ENCODE measurements around the gene EXOC3L4.
"Not testable (repeated sequence)": the region's sequence is repeated elsewhere in the genome, so short reads cannot be mapped to it uniquely, and the experiment has no call there.

Gene EXOC3L4

DNA sequence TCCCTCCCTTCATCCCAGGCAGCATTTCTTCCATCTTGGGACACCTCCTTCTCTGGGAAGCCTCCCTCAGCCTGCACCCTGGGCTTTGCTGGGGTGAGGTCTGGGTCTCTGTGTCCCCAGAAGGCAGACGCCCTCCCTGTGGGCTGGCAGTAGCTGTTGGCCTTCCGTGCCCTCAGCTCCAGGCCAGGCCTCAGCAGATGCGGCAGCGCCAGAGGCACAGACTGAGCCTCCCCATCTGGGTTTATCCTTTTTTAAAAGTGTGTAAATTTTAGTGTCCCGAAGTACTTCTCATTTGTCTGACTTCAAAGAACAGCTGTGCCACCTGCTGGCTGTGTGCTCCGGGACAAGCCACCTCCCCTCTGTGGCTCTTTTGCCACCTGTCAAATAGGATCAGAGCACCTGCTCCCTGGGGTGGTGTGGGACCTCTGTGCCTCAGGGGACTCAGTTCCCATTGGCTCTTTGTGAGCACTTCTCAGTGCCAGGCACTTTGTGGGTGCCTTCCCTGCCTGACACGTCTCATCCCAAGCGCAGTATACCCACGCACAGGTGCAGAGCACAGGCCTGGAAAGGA, 11.1 kb downstream of the EXOC3L4 start:
- no peak for DNase-seq (ENCODE audit: low read depth)

DNA sequence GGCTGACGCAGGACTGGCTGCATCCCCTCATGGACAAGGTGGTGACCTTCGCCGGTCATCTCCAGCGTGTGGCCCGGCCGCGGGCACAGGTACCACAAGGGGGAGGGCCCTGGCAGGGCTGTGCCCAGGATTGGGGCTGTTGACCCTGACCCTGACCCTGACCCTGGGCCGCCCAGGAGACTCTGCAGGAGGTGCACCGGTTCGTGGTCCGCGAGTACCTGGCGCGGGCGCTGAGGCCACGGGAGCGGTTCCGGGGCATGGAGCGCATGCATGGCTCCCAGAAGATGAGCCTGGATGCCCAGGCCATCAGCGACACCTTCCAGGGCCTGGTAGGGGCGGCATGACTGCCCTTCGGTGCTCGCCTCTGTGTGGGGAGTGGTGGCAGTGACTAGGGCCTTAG, 12.9 kb downstream of the EXOC3L4 start:
- DNase-seq (ENCODE audit: low read depth), result no peak

DNA sequence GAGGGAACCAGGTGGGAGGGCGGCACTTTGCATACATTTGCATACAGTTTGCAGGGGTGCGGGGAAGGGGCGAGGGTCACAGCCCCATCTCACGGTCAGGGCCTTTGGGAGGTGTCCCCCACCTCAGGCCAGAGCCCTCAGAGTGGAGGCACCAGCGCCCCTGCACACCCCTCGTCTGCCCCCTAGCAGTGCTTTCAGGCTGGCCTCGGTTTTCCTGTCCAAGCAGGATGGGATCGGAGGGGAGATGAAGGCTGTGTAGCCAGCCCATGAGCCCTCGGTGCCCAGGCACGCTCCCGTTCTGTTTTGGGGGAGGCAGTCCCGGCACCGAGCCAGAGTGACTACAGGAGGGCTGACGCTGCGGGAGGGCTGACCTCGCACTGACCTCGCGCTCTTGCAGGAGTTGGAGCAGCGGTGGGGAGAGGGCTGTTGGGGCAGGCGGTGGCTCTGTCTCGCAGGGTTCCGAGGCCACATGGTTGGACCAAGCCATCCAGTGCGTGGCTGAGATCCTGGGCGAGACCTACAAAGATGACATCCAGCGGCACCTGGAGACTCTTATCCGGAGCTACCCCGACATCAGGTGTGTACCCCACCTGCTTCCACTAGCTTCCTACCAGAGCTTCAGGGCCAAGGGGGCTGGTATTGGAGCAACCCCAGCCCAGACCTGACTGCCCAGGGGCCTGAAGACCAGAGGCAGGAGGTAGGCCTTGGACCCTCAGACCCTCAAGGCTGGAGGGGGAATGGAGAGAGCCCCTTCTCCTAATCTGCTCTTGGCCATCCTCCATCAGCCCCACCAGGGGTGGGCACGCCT, 13.6 kb downstream of the EXOC3L4 start:
- no peak for DNase-seq (ENCODE audit: low read depth)

DNA sequence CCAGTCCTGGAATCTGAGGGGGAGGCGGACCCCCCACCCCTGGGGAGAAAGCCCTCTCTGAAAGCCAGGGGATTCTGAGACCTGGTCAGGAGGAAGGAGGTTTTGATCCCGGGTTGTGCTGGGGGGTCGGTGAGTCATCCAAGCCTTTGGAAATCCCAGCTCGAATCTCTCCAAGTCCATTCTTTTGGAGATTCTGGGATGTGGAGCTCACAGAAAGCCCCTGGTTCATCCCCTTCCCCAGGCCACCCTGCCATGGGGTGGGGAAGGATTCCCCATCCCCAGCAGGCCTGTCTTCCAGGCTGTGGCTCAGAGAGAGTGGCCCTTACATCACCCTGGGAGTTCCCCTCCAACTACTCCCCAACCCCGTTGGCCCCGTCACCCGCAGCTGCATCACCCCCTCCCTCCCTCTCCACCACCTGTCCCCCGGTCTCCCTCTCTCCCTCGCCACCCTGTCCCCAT, 14.3 kb downstream of the EXOC3L4 start:
- DNase-seq (ENCODE audit: low read depth), result no peak

DNA sequence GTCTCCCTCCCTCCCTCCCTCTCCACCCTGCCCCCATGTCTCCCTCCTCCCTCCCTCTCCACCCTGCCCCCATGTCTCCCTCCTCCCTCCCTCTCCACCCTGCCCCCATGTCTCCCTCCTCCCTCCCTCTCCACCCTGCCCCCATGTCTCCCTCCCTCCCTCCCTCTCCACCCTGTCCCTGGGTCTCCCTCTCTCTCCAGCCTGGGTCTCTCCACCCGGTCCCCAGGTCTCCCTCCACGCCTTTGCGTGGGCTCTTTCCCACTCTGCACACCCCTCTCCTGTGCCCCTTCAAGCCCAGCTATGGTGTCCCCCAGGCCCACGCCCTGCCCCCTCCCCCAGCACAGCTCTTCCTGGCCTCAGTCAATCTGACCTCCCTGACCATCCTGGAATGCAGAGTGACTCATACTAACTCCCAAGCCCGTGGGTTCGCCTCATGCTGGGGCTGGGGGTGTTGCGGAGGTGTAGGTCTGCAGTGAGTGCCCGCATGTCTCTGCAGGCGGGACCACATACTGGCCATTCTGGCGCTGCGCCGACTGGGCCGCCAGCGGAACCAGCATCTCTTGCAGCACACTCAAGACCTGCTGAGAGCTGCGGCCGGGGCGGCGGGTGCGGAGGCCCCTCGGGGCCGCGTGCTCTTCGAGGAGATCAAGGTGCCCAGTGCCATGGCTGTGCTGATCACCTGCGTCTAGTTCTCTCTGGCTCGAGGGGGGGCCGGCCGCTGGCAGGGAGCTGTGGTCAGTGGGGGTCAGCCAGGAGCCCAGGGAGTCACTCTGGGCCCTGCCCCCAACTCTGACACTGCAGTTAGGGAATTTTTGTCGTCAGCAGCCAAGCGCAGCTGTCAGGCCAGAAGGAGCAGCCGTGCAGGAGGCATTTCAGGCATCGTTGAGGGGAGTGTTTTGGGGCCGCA, 15.3 kb downstream of the EXOC3L4 start:
- no peak for DNase-seq (ENCODE audit: low read depth)

DNA sequence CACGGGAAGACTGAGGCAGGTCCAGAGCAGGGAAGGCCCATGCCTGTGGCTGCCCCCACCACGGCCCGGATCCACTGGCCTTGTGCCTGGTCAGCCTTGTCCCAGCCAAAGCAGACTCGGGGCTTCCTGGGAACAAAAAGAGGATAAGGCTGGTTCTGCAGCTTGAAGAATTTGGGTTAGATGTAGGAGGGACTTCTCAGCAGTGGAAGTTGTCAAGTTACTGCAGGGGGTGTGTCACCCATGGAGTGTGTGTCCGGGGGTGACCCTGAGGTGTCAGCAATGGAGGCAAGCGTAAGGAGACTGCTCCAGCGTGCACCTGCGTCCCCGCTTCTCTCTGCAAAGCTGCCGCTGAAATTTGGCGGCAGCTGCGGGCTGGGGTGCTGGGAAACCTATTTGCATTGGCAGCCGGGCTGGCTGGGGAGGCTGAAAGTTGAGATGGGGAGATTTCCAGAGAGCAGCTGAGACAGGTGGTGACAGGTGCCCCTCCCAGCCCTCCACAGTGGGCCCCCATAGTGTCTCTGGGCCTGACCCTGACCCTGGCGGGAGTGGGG, 16.2 kb downstream of the EXOC3L4 start:
- no peak for DNase-seq (ENCODE audit: low read depth)

DNA sequence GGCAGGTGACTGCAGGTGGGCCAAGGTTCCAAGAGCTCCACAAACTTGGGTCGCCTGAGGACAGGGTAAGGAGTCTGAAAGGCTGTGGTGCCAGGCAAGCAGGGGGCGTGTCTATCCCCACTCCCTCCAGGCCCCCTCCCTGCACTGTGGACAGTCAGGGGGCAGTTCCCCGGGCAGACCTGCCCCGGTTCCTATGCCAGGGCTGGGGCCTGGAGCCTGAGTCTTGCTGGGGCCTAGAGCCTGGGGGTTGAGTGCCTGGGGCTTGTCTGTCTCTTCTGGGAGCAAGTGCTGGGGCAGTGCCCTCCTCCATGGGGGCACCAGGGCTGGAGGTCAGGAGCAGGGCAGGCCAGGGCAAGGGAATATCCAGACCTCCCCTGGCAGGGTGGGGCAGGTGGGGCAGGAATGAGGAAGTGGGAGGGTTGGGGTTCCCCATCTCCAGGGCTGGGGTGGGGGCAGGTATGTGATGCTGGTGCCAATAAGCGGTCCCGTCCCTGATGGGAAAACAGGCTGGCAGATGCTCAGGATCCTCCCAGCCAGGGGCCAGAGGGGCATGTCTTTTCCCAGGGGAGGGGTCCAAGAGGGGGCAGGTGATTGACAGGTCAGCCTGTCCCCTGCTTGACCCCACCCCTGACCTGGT, 16.8 kb downstream of the EXOC3L4 start:
- no peak for DNase-seq (ENCODE audit: low read depth)

DNA sequence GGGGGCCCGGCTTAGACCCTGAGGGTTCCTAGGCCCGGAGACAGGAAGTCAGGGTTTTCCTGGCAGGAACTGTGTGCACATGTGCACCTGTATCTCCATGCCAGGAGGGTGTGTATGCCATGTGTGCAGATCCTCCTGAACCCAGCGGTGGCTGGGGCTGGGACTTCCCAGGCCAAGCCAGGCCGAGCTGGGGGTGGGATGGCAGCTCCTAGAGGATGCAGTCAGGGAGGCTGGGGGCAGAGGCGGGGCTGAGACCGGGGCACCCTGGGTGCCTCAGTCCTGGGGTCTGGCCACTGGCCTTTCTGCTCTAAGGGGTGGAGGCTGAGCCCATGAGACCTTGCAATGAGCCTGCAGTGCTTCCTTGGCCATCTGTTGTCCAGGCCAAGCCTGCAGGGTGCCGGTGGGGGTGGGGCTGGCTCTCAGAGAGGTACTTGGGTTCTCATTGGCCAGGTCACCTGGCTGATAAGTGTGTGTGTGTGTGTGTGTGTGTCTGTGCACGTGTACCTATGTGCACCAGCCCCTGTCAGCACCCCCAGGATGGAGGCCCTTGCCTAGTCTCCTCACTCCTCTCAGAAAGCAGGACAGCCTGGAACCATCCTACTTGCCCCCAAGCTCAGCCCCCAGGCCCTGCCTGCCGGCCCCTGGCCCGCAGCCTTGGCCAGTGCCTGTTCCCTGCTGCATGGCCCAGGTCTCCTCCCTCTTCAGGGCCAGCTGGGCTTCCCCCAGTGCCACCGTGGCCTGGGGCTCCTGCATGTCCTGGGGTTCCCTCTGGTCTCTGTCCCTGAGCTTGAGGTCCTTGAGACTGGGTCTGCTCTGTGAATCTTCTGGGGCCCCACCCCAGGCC, 18.1 kb downstream of the EXOC3L4 start:
- DNase-seq (ENCODE audit: low read depth), result no peak

DNA sequence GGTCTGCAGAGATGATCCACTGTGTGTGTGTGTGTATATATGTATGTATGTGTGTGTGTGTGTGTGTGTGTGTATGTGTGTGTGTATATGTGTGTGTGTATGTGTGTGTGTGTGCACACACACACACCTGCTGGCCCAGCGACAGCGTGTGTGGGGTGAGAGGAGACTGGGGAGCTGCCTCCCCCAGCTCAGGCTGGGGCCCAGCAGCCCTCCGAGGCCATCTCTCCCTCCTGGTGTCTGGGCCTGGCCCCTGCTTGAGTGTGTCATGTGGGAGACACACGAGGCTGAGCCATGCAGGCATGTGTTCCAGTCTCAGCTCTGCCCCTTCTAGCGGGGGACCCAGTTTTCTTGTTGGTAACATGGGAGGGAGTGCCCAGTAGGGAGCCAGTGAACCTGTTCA, 18.8 kb downstream of the EXOC3L4 start:
- DNase-seq (ENCODE audit: low read depth), result no peak

DNA sequence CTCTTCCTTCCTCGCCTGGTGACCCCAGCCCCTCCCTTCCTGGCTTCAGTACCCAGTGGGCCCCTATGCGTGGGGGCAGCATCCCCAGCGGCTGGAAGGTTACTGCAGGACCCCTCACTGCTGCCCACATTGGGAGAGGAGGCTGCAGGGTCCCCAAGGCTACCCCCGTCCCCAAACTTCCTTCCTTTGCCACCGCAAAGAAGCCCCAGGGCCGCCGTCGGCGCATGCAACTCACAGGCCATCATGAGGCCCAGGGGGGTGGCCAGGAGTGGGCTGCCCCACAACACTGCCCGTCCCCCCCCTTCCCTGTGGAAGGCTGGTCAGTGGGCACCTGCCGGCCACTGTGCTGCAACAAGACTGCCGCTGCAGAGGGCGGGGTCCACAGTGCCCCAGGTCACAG, 19.2 kb downstream of the EXOC3L4 start:
- no peak for DNase-seq (ENCODE audit: low read depth)

DNA sequence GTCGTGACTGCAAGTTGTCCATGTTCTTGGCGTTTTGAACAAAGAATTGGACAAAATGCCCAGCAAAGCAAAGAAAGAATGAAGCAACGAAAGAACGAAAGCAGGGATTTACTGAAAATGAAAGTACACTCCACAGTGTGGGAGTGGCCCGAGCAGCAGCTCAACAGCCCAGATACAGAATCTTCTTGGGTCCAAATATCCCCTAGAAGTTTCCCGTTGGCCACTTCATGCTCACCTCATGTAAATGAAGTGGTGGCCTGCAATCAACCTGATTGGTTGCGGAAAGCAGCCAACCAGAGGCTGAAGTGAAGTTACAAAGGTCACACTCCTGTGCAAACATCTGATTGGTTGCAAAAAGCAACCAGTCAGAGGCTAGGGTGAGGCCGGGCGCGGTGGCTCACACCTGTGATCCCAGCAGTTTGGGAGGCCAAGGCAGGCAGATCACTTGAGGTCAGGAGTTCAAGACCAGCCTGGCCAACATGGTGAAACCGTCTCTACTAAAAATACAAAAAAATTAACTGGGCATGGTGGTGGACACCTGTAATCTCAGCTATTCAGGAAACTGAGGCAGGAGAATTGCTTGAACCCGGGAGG, 20.7 kb downstream of the EXOC3L4 start:
- DNase-seq (ENCODE audit: low read depth), result not testable (repeated sequence)

DNA sequence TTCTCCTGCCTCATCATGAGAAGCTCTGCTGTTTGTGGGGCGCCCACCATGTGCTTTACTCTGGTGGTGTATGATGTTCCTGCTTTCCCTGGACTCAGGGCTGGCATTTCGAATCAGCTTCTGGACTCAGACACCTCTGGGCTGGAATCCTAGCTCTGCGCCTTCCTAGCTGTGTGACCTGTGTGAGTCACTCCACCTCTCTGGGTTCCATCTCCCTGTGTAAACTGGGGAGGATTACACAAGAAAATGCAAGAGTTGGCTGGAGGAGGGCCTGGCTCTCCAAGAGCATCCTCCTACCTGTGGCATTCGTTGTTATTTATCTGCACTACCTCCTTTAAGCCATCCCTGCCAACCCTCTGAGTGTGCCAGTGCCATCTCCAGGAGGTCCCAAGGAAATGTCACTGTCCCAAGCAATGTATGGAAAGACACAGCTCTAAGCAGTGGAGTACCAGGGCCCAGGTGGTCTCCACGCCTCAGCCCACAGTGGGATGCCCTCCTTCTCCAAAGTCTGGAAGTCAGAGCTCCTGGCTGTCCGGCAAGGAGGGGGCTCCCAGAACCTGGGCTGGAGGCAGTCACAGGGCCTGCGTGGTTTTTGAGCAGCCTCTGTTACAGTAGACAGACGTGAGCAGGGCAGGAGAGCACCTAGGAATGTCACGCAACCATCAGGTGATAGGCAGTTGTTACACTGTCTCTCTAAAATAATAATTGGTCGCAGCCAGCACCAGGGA, 21.5 kb downstream of the EXOC3L4 start:
- no peak for DNase-seq (ENCODE audit: low read depth)

DNA sequence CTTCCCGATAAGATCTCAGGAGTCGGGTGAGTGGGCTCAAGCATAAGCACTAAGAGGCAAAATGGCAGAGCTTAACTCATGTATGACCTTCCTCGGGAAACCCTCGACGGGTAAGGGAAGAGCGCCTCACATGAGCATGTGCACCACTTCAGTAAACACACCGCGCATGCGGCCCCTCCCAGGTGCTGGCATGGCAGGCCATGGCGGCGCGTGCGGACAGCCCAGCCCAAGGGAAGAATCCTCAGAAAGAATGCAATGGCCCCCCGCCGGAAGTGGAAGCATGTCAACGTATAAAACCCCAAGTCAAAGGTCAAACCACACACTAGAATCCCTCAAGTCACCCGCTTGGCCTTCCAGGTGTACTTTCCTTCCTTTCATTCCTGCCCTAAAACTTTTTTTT, 22.1 kb downstream of the EXOC3L4 start:
- DNase-seq (ENCODE audit: low read depth), result no peak

DNA sequence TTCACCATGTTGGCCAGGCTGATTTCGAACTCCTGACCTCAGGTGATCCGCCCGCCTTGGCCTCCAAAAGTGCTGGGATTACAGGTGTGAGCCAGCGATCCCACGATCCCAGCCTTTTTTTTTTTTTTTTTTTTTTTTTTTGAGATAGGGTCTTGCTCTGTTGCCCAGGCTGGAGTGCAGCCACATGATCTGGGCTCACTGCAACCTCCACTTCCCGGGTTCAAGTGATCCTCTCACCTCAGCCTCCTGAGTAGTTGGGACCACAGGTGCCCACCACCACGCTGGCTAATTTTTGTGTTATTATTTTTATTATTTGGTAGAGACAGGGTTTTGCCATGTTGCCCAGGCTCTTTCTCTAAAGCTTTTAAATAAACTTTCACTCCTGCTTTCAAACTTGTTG, 23.0 kb downstream of the EXOC3L4 start:
- DNase-seq (ENCODE audit: low read depth), result not testable (repeated sequence)

DNA sequence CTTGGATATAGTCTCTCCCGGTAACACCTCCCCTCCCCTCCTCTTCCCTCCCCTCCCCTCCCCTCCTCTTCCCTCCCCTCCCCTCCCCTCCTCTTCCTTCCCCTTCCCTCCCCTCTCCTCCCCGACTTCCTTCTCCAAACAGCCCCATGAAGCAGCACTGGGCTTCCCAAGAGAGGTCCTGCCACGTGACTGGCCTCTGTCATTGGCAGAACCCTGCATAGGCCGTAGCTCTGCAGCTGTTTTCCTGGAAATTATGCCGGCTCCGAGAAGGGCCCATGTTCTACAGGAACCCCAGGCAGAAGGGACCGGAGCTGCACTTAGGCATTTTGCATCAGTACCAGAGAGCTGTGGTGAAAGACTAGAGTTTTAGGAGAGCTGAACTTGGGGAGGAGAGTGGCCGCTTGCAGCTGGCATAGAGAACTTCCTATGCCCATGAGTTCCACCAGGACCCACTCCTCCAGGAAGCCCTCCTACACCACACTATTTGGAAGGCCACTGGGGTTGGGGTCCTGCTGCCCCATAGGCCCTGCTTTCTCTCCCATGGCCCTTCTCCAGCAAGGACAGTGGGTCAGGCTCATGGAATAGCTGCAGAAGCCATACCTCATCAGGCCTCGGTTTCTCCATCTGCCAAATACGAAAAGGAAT, 23.6 kb downstream of the EXOC3L4 start:
- DNase-seq (ENCODE audit: low read depth), result no peak

DNA sequence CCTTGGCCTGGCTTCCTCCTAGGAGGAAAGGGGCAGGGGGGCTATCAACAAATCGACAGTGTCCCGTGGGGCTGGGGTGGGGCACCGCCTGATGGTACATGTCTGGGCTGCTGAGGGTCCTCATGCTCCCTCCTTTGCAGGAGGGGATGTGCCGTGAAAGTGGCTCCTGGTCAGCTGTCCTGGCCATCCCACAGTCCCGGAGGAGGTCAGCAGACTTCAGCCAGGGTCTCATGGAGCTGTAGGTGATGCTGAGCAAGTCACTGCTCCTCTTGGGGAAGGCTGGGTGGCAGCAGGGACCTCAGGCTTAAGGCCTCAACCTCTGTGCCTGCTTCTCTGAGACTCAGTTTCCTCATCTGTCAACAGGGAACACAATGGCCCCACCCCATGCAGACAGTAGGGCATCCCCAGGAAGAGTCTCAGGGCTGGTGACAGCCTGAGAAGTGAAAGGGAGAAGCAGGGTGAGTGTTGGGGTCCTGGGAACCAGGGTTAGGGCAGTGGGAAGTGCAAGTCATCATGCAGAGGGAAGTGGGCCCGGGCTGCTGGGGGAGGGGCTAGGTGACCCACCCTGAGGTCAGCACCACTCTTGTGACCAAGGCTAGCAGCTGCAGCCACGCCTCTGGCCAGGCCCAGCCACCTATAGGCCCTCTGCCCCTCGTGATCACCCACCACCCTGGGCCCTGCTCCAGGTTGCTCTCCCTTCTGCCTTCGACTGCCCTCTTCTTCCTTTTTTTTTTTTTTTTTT, 24.3 kb downstream of the EXOC3L4 start:
- no peak for DNase-seq (ENCODE audit: low read depth)

DNA sequence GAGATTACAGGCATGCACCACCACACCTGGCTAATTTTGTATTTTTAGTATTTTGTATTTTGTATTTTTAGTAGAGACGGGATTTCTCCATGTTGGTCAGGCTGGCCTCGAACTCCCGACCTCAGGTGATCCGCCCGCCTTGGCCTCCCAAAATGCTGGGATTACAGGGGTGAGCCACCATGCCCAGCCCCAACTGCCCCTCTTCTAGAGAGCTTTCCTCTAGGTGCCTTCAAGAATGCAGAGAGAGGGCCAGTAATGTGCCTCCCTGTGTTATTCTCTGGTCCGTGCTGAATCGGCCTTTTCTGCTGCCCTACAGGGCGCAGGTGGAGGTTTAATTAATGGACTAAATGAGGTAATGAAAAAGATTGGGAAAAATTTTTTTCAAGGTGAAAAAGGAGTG, 25.0 kb downstream of the EXOC3L4 start:
- not testable (repeated sequence) for DNase-seq (ENCODE audit: low read depth)

DNA sequence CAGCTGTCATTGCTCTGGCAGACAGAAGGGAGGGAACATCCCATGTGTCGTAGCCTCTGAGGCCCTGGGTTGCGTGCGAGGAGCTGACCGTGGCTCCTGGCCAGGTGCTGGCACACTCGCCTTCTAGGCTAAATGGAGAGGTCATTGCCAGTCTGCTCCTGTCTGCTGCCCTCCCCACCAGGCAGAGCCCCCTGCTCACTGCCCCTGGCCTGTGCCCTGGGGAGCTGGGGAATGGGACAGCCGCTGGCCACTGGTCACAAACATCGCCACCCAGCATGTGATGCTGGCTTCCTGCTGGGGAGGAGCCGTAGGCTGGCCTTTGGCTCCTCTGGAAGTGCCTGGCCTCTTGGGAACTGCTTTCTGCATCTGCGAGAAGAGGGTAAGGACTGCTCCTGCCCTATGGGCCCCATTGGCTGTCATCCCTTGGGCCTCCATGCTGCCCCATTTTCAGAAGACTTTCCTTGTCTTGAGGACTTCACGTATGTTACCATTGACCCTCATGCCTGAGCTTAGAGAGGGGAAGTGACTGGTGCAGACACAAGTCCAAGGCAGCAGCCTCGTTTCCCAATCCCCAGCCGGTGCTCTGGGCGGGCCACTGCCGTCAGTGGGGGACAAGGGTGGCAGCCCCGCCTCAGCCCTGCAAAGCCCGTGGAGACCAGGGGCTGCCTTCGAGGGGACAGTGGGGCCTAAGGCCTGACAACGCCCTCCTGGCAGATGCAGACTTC, 26.8 kb downstream of the EXOC3L4 start:
- no peak for DNase-seq (ENCODE audit: low read depth)
